Mesenchymal stem cell (in vitro differentiated cells and primary cell): ENCODE data around the gene HSPA6.
A peak's percentile ranks its signal among the peaks of the same experiment; 100 is the strongest.

Experiments
- DNase-seq: peaks from one replicate; pipeline ENCODE4 v3.0.0-alpha.2; 2013
- H2AFZ ChIP-seq: one replicate; pipeline ENCODE4 v1.6.1; 2013; ENCODE audit warnings: low read depth, mild to moderate bottlenecking, control low read depth, inconsistent platforms, low read length, moderate library complexity
- H2AK5ac ChIP-seq: 2 replicates; pipeline ENCODE4 v1.6.1; 2013; ENCODE audit warnings: low read length, moderate library complexity, mild to moderate bottlenecking, inconsistent platforms; ENCODE audit not compliant: severe bottlenecking
- H2BK120ac ChIP-seq: one replicate; pipeline ENCODE4 v1.6.1; 2013; ENCODE audit warnings: low read depth, mild to moderate bottlenecking, inconsistent platforms, low read length, moderate library complexity
- H2BK12ac ChIP-seq, 2 experiments: one replicate each; pipeline ENCODE4 v1.6.1; 2013; ENCODE audit warnings: inconsistent platforms in 2 of 2, low read length in 2 of 2, mild to moderate bottlenecking in 2 of 2, moderate library complexity in 2 of 2, control low read depth in 1 of 2
- H2BK15ac ChIP-seq: one replicate; pipeline ENCODE4 v1.6.1; 2013; ENCODE audit warnings: mild to moderate bottlenecking, low read depth, inconsistent platforms; ENCODE audit not compliant: poor library complexity, severe bottlenecking
- H2BK5ac ChIP-seq: 2 replicates; pipeline ENCODE4 v1.6.1; 2013; ENCODE audit warnings: low read depth, mild to moderate bottlenecking, low read length, control low read depth, inconsistent platforms; ENCODE audit not compliant: poor library complexity, severe bottlenecking
- H3K14ac ChIP-seq, 2 experiments: one replicate each; pipeline ENCODE4 v1.6.1; 2013; ENCODE audit warnings: inconsistent platforms in 2 of 2, low read length in 2 of 2, control low read depth in 1 of 2, mild to moderate bottlenecking in 1 of 2, moderate library complexity in 1 of 2
- H3K18ac ChIP-seq, 2 experiments: one replicate each; pipeline ENCODE4 v1.6.1; 2013; ENCODE audit warnings: inconsistent platforms in 2 of 2, low read length in 2 of 2, control low read depth in 1 of 2, low read depth in 1 of 2, mild to moderate bottlenecking in 1 of 2
- H3K23ac ChIP-seq, 2 experiments: one replicate each; pipeline ENCODE4 v1.6.1; 2013; ENCODE audit warnings: inconsistent platforms in 2 of 2, low read length in 2 of 2, mild to moderate bottlenecking in 2 of 2, moderate library complexity in 2 of 2, control low read depth in 1 of 2
- H3K27ac ChIP-seq: 2 replicates; pipeline ENCODE4 v1.5.1; 2013; ENCODE audit warnings: mild to moderate bottlenecking, moderate library complexity, low read length, control low read depth, inconsistent platforms; ENCODE audit not compliant: poor library complexity, severe bottlenecking
- H3K27me3 ChIP-seq, 2 experiments: 2 replicates each; pipeline versions ENCODE4 v1.6.1 to v1.7.0; 2013; ENCODE audit warnings: low read length in 2 of 2, mild to moderate bottlenecking in 2 of 2, moderate library complexity in 2 of 2, control low read depth in 1 of 2, inconsistent platforms in 1 of 2; ENCODE audit not compliant: control insufficient read depth in 1 of 2, insufficient read depth in 1 of 2
- H3K36me3 ChIP-seq, 2 experiments: 2 replicates each; pipeline versions ENCODE4 v1.6.1 to v1.7.0; 2013; ENCODE audit warnings: low read length in 2 of 2, control low read depth in 1 of 2, inconsistent platforms in 1 of 2, low read depth in 1 of 2, mild to moderate bottlenecking in 1 of 2; ENCODE audit not compliant: insufficient read depth in 2 of 2, control insufficient read depth in 1 of 2
- H3K4ac ChIP-seq, 2 experiments: one replicate each; pipeline ENCODE4 v1.6.1; 2013; ENCODE audit warnings: inconsistent platforms in 2 of 2, low read length in 2 of 2, mild to moderate bottlenecking in 2 of 2, moderate library complexity in 2 of 2, control low read depth in 1 of 2, low read depth in 1 of 2
- H3K4me1 ChIP-seq: 2 replicates; pipeline ENCODE4 v1.6.1; 2013; ENCODE audit warnings: low read depth, low read length, control low read depth; ENCODE audit not compliant: control insufficient read depth, insufficient read depth
- H3K4me2 ChIP-seq: 2 replicates; pipeline ENCODE4 v1.6.1; 2013; ENCODE audit warnings: low read length, mild to moderate bottlenecking, inconsistent platforms; ENCODE audit not compliant: poor library complexity, severe bottlenecking
- H3K4me3 ChIP-seq, 2 experiments: 2 replicates each; pipeline versions ENCODE4 v1.5.1 to v1.7.0; 2013; ENCODE audit warnings: low read length in 2 of 2, mild to moderate bottlenecking in 2 of 2, control low read depth in 1 of 2, low read depth in 1 of 2; ENCODE audit not compliant: insufficient read depth in 1 of 2
- H3K79me1 ChIP-seq: replicated peaks from 2 replicates; pipeline ENCODE4 v1.6.1; 2013; ENCODE audit warnings: mild to moderate bottlenecking, control low read depth, low read length, inconsistent platforms; ENCODE audit not compliant: poor library complexity, severe bottlenecking
- H3K9ac ChIP-seq: 2 replicates; pipeline ENCODE4 v1.7.0; 2013; ENCODE audit warnings: mild to moderate bottlenecking, low read length, moderate library complexity
- H3K9me3 ChIP-seq: 2 replicates; pipeline ENCODE4 v1.7.0; 2013; ENCODE audit warnings: mild to moderate bottlenecking, low read length; ENCODE audit not compliant: control insufficient read depth
- H4K8ac ChIP-seq: one replicate; pipeline ENCODE4 v1.6.1; 2013; ENCODE audit warnings: inconsistent platforms, mild to moderate bottlenecking, low read length, moderate library complexity
- H4K91ac ChIP-seq: one replicate; pipeline ENCODE4 v1.6.1; 2013; ENCODE audit warnings: mild to moderate bottlenecking, low read length, inconsistent platforms
- WGBS: methylation state at CpG from one replicate; pipeline ENCODE4 v1.1.7; 2013; ENCODE audit warnings: mixed read lengths; 5-methylcytosine and 5-hydroxymethylcytosine counted together

Gene HSPA6

GRCh38 chr1:161501234-161501633 lies 23.1 kb upstream of the HSPA6 start:
- Histone ChIP-seq H3K18ac (no peak overlapping the region), H3K9me3 (no peaks in the 10 kb centered on the region), H3K79me1 (no peaks in the 10 kb centered on the region), H3K27ac (no peak overlapping the region), H3K23ac (no peak overlapping the region), H3K9ac (no peak overlapping the region), H3K4me1 (no peaks in the 10 kb centered on the region), H3K4ac (no peak overlapping the region), H4K8ac (no peak overlapping the region), H2AK5ac (no peak overlapping the region), H2BK15ac (no peak overlapping the region), H3K27me3 (peaks cover 19 to 53% of the 10 kb centered on the region in 2 experiments), H3K4me2 (no peak overlapping the region), H3K4me3 (no peak overlapping the region), H2AFZ (no peak overlapping the region), H2BK12ac (no peak overlapping the region), H3K36me3 (no peaks in the 10 kb centered on the region), H2BK120ac (no peak overlapping the region), H4K91ac (no peak overlapping the region), H2BK5ac (no peak overlapping the region), H3K14ac (no peak overlapping the region)
- no peak for DNase-seq
- 88% methylated on average over 1 of the region's 1 CpG for WGBS

GRCh38 chr1:161502181-161502580 lies 22.2 kb upstream of the HSPA6 start:
- WGBS, result 66% methylated on average over 4 of the region's 4 CpGs

GRCh38 chr1:161502641-161503393 lies 21.5 kb upstream of the HSPA6 start:
- Histone ChIP-seq H3K4me2 (no peak overlapping the region), H3K14ac (no peak overlapping the region), H3K9me3 (no peaks in the 10 kb centered on the region), H2BK5ac (no peak overlapping the region), H3K36me3 (no peaks in the 10 kb centered on the region), H3K23ac (no peak overlapping the region), H2BK120ac (no peak overlapping the region), H4K8ac (no peak overlapping the region), H2AK5ac (no peak overlapping the region), H3K4ac (no peak overlapping the region), H3K79me1 (no peaks in the 10 kb centered on the region), H3K27me3 (peaks cover 26 to 44% of the 10 kb centered on the region in 2 experiments), H4K91ac (no peak overlapping the region), H2BK15ac (no peak overlapping the region), H3K27ac (no peak overlapping the region), H3K4me1 (no peaks in the 10 kb centered on the region), H3K18ac (no peak overlapping the region), H2BK12ac (no peak overlapping the region), H2AFZ (no peak overlapping the region), H3K4me3 (no peak overlapping the region), H3K9ac (no peak overlapping the region)
- DNase-seq, result peak; percentile 54
- WGBS, result no CpG with 5 or more reads among the region's 1 CpG

More at GRCh38 chr1:161502181-161502580, 22.2 kb upstream of the HSPA6 start:
- no peaks in the 10 kb centered on the region for H3K9me3 ChIP-seq
- no peak overlapping the region for H2AFZ ChIP-seq
- no peak overlapping the region for H2BK120ac ChIP-seq
- H3K4ac ChIP-seq, result no peak overlapping the region
- H3K4me1 ChIP-seq, result no peaks in the 10 kb centered on the region
- H3K9ac ChIP-seq, result no peak overlapping the region
- no peaks in the 10 kb centered on the region for H3K79me1 ChIP-seq
- H3K27me3 ChIP-seq, result peaks cover 26 to 50% of the 10 kb centered on the region in 2 experiments
- no peak overlapping the region for H2AK5ac ChIP-seq
- DNase-seq, result no peak
- no peak overlapping the region for H3K23ac ChIP-seq
- H3K4me3 ChIP-seq, result no peak overlapping the region
- H2BK12ac ChIP-seq, result no peak overlapping the region
- H2BK15ac ChIP-seq, result no peak overlapping the region
- no peak overlapping the region for H2BK5ac ChIP-seq
- H3K36me3 ChIP-seq, result no peaks in the 10 kb centered on the region
- H3K4me2 ChIP-seq, result no peak overlapping the region
- no peak overlapping the region for H3K14ac ChIP-seq
- H4K91ac ChIP-seq, result no peak overlapping the region
- no peak overlapping the region for H3K18ac ChIP-seq
- H3K27ac ChIP-seq, result no peak overlapping the region
- H4K8ac ChIP-seq, result no peak overlapping the region

- Histone ChIP-seq H3K9me3 (no peaks in the 10 kb centered on the region), H3K36me3 (no peaks in the 10 kb centered on the region), H3K4me3 (no peak overlapping the region), H2AK5ac (no peak overlapping the region), H3K4ac (no peak overlapping the region), H3K27ac (no peak overlapping the region), H3K14ac (peak overlapping the region in 1 of 2 experiments; percentile 86), H3K27me3 (peaks cover 26 to 39% of the 10 kb centered on the region in 2 experiments), H2BK15ac (no peak overlapping the region), H3K4me1 (no peaks in the 10 kb centered on the region), H2BK120ac (no peak overlapping the region), H2BK5ac (no peak overlapping the region), H4K8ac (no peak overlapping the region), H3K4me2 (no peak overlapping the region), H2BK12ac (no peak overlapping the region), H3K9ac (no peak overlapping the region), H4K91ac (no peak overlapping the region), H2AFZ (no peak overlapping the region), H3K23ac (no peak overlapping the region), H3K79me1 (no peaks in the 10 kb centered on the region), H3K18ac (no peak overlapping the region)
- no peak for DNase-seq
Observed at GRCh38 chr1:161503394-161503748, 21.0 kb upstream of the HSPA6 start.
